ENCODE results near the gene MLPH.

- TF ChIP-seq CTCF (IDR thresholded peaks at IDR 0.05) (no peak), EZH2 (IDR thresholded peaks at IDR 0.05; ENCODE audit: borderline replicate concordance, insufficient read depth, low read depth, low read length, poor library complexity, severe bottlenecking) (no peak)
These were observed at the start of gene MLPH for GRCh38 chr2:237486819-237487448.

Measured in B cell (primary cell).